Left ventricle myocardium inferior (tissue), 1 donor: ENCODE results near the gene KCNN3. TPM values are rescaled to one million over a fixed set of nuclear protein-coding genes. Genes with fewer than 3 reads are reported as not detected.

Experiments
- DNase-seq: peaks from one replicate; pipeline ENCODE4 v3.0.0-alpha.2; 2020
- H3K27ac ChIP-seq: fragments of 200-600 bp; replicated peaks from 2 replicates; pipeline ENCODE4 v1.8.0; 2021
- H3K27me3 ChIP-seq: fragments of 200-600 bp; 2 replicates; pipeline ENCODE4 v1.8.0; 2021; ENCODE audit warnings: low read depth
- H3K36me3 ChIP-seq: fragments of 200-600 bp; 2 replicates; pipeline ENCODE4 v1.8.0; 2021
- H3K4me1 ChIP-seq: fragments of 200-600 bp; 2 replicates; pipeline ENCODE4 v1.8.0; 2021
- H3K4me3 ChIP-seq: fragments of 200-600 bp; 2 replicates; pipeline ENCODE4 v1.8.0; 2021; ENCODE audit warnings: mild to moderate bottlenecking, moderate library complexity
- H3K9me3 ChIP-seq: fragments of 200-600 bp; replicated peaks from 2 replicates; pipeline ENCODE4 v1.8.0; 2021
- intact Hi-C: fragments of 100-400 bp; cut with micrococcal nuclease; formaldehyde crosslinking; loops from one replicate; pipeline ENCODE4 v1.11.0; 2022
- total RNA-seq: library from RNA; stranded (reverse); fragmentation: NEBNext Ultra II Directional; extraction: Animal tissue kit (Norgen Biotek cat#: 25700); gene quantifications from one replicate; pipeline ENCODE4 v1.2.1, GENCODE V29; 2021
- TF ChIP-seq, protein P1 (sequence below): fragments of 200-600 bp; IDR thresholded peaks from 2 replicates; pipeline ENCODE4 v1.8.0; 2021; ENCODE audit warnings: antibody characterized with exemption, mild to moderate bottlenecking, borderline replicate concordance
- donor health status: DM: no; HTN: yes; CAD: no; lungs with severe emphysema.

The KCNN3 gene
- total RNA-seq, 1 donor from 2014 or later: 4.8 TPM

DNA sequence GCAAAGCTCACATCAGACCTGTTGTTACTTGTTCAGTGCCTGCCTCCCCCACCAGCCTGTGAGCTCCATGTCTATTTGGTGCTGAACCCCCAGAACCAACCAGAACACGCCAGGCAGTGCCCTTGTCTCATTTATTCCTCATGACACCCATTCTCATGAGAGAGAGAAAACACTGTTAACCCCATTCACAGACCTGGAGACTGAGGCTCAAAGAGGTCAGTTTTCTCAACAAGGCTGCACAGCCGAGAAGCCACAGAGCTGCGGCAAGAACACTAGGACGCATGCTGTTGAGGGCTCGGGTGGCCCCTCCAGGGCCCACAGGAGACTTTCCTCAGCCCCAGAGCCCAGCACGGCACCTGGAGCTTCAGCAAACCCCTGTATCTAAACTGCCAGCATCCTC is 13.1 kb downstream of the KCNN3 start:
- no peak overlapping the region for H3K4me3 ChIP-seq
- DNase-seq: no peak
- intact Hi-C loops: no loop called here
- peaks cover 27% of the 10 kb centered on the region for H3K4me1 ChIP-seq
- H3K27ac ChIP-seq: no peak overlapping the region
- TF ChIP-seq, protein P1, sequence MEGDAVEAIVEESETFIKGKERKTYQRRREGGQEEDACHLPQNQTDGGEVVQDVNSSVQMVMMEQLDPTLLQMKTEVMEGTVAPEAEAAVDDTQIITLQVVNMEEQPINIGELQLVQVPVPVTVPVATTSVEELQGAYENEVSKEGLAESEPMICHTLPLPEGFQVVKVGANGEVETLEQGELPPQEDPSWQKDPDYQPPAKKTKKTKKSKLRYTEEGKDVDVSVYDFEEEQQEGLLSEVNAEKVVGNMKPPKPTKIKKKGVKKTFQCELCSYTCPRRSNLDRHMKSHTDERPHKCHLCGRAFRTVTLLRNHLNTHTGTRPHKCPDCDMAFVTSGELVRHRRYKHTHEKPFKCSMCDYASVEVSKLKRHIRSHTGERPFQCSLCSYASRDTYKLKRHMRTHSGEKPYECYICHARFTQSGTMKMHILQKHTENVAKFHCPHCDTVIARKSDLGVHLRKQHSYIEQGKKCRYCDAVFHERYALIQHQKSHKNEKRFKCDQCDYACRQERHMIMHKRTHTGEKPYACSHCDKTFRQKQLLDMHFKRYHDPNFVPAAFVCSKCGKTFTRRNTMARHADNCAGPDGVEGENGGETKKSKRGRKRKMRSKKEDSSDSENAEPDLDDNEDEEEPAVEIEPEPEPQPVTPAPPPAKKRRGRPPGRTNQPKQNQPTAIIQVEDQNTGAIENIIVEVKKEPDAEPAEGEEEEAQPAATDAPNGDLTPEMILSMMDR: no peak
- H3K36me3 ChIP-seq: no peaks in the 10 kb centered on the region
- H3K27me3 ChIP-seq: no peaks in the 10 kb centered on the region
- H3K9me3 ChIP-seq: no peaks in the 10 kb centered on the region

DNA sequence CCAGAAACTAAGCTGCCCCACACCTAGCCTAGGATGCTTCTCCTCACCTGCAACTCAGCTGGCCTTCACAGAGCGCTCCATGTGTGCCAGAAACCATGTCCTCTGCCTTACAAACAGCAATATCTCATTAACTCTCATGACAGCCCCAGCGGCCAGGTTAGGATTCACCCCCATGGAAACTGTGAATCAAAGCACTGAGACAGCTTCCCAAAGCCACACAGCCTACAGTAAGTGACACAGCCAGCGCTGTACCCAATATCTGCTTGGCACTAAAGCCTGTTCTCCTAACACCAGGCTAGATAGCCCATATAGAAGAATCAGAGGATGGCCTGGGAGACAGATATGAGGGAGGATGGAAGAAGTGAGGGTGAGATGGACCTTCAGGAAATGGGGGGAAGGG is 13.5 kb downstream of the KCNN3 start:
- Histone ChIP-seq H3K9me3 (no peaks in the 10 kb centered on the region), H3K4me1 (peaks cover 27% of the 10 kb centered on the region), H3K27me3 (no peaks in the 10 kb centered on the region), H3K27ac (no peak overlapping the region), H3K36me3 (no peaks in the 10 kb centered on the region), H3K4me3 (no peak overlapping the region)
- no peak for DNase-seq
- TF ChIP-seq, protein P1: no peak
- intact Hi-C loops: no loop called here

DNA sequence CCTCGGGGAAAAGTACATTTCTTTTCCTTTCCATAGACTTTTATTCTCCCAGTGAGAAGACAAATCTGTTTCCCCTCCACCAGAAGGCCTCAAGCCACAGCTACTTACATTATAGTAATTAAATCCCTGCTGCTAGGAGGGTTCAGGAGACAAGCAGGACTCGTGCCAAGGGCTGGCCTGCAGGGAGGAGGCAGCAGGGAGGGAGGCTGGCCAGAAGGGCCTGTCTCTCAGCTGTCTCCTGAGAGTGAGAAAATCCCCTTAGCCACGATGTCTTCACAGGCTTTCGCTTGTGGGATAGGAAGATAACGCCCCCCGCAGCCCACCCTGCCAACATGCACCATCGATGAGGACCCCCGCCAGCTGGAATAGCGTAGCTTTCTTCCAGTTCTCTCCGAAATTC is 14.0 kb downstream of the KCNN3 start:
- Histone ChIP-seq H3K4me3 (no peak overlapping the region), H3K36me3 (no peaks in the 10 kb centered on the region), H3K9me3 (no peaks in the 10 kb centered on the region), H3K27ac (no peak overlapping the region), H3K4me1 (peaks cover 27% of the 10 kb centered on the region), H3K27me3 (no peaks in the 10 kb centered on the region)
- no peak for DNase-seq
- TF ChIP-seq, protein P1: no peak
- intact Hi-C loops: no loop called here

DNA sequence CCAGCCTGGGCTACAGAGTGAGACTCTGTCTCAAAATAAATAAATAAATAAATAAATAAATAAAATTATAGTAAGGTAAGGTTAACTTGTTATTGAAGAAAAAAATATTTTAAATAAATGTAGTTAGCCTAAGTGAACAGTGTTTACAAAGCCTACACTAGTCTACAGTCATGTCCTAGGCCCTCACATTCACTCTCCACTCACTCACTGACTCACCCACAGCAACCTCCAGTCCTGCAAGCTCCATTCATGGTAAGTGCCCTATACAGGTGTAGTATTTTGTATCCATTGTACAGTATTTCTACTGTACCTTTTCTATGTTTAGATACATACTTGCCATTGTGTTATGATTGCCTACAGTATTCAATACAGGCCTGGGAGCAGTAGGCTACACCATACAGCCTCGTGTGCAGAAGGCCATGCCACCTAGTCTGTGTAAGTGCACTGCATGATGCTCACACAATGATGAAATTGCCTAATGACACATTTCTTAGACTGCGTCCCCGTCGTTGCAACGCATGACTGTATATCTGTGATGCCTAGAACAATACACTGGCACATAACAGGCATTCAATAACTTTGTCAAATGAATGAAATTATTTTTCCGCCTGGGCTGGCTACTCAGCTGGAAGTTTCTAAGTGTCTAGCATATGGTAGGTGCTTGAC is 14.8 kb downstream of the KCNN3 start:
- no peak for DNase-seq
- TF ChIP-seq, protein P1: no peak
- H3K4me1 ChIP-seq: peaks cover 22% of the 10 kb centered on the region
- H3K36me3 ChIP-seq: no peaks in the 10 kb centered on the region
- no peak overlapping the region for H3K27ac ChIP-seq
- no peaks in the 10 kb centered on the region for H3K9me3 ChIP-seq
- no peak overlapping the region for H3K4me3 ChIP-seq
- no peaks in the 10 kb centered on the region for H3K27me3 ChIP-seq
- intact Hi-C loops: no loop called here

DNA sequence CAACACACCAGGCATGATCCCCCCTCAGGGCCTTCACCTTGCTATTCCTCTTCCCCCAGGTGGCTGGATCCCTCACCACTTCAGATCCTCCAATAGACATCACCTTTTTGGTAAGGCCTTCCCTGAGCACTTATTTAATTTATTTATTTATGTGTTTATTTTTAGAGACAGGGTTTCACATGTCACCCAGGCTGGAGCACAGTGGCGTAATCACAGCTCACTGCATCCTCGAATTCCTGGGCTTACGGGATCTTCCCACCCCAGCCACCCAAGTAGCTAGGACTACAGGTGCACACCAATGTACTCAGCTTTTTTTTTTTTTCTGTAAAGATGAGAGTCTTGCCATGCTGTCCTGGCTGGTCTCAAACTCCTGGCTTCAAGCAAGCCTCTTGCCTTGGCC is 17.2 kb downstream of the KCNN3 start:
- Histone ChIP-seq H3K27me3 (no peaks in the 10 kb centered on the region), H3K4me1 (peaks cover 17% of the 10 kb centered on the region), H3K36me3 (no peaks in the 10 kb centered on the region), H3K4me3 (no peak overlapping the region), H3K9me3 (no peaks in the 10 kb centered on the region), H3K27ac (no peak overlapping the region)
- intact Hi-C loops: no loop called here
- TF ChIP-seq, protein P1: no peak
- DNase-seq: no peak
